Kidney epithelial cell (primary cell): ENCODE data around the gene DUS1L. TPM values are rescaled to one million over a fixed set of nuclear protein-coding genes. Genes with fewer than 3 reads are reported as not detected.

Experiments used
- DNase-seq: peaks from one replicate; pipeline ENCODE4 v3.0.0-alpha.2; 2010; ENCODE audit warnings: low read depth
- H3K27me3 ChIP-seq: 2 replicates; pipeline ENCODE4 v1.6.0; 2011; ENCODE audit warnings: low read length; ENCODE audit not compliant: control insufficient read depth, insufficient read depth
- H3K36me3 ChIP-seq: 2 replicates; pipeline ENCODE4 v1.5.1; 2011; ENCODE audit warnings: low read length; ENCODE audit not compliant: control insufficient read depth, insufficient read depth
- H3K4me3 ChIP-seq: 2 replicates; pipeline ENCODE4 v1.5.1; 2011; ENCODE audit warnings: low read depth, mild to moderate bottlenecking, control low read depth, low read length
- CTCF ChIP-seq: IDR thresholded peaks from 2 replicates; pipeline ENCODE4 v1.5.1; 2011; ENCODE audit warnings: mild to moderate bottlenecking, moderate library complexity, low read length, control low read depth, inconsistent platforms; ENCODE audit not compliant: insufficient read depth, poor library complexity, severe bottlenecking
- total RNA-seq: library from RNA; depleted of rRNA; stranded (reverse); fragments of >200 nt; gene quantifications from 2 replicates; pipeline ENCODE4 v1.2.3, GENCODE V29; 2015

Gene DUS1L
- 147 and 177 TPM in 2 replicates for total RNA-seq

DNA sequence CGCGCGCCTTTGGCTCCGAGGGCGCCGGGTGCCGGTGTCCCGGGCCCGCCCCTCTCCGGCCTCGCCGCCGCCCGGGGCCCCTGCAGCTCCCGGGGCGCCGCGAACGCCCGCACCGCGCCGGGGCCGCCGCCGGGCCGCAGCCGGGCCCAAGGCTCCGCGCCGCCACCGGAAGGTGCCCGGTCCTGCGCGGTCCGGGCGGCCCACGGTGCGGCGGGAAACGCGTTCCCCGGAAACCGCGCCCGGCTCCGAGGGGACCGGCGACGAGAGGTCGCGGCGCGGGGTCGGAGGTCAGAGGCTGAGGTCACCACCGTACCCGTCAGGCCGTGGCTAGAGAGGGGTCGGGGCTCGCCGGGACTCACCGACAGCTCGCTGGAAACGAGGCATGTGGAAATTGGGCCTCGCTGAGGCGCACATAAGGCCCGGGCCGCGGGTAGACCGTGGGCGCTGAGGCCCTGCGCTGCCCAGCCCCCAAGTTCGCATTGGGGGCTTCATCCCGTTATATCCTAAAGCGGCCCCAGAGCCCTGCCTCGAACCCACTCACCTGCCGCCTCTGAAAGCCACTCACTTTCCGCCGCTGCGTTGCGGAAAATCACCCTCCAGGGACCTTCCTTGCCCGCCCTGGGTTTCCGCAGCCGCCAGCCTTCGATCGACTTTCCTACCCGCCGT is at the start of gene DUS1L:
TSS of gene DUS1L (minus strand) at position 167 of the 666 bp plus-strand sequence. CDS start 745 bp downstream, outside the sequence.
- no peaks in the 10 kb centered on the region for H3K27me3 ChIP-seq
- H3K36me3 ChIP-seq: no peaks in the 10 kb centered on the region
- no peak for TF ChIP-seq CTCF
- H3K4me3 ChIP-seq: peak within 1 kb of the TSS; percentile 92
- no peak for DNase-seq

DNA sequence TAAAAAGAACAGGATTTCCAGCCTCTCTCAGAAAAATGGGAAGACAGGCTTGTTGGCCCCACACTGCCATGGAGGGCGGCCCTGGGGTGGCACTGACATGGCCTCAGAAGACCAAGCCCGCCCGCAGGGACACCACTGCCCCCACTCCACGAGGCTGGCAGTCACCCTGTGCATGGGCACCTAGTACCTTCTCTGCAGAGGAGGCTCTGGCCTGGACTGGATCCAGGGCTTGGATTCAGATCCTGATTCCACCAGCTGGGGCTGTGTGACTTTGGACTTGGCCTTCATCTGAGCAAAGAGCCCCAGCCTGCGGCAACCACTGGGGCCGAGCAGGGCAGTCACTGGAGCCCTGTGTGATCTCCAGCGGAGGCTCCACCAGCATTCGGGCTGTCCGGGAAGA is 49.3 kb upstream of the DUS1L start:
- H3K27me3 ChIP-seq: no peaks in the 10 kb centered on the region
- H3K4me3 ChIP-seq: no peak overlapping the region
- DNase-seq: no peak
- no peak for TF ChIP-seq CTCF
- H3K36me3 ChIP-seq: peaks cover 1% of the 10 kb centered on the region

GRCh38 chr17:82114447-82114846 is 48.8 kb upstream of the DUS1L start:
- no peak overlapping the region for H3K4me3 ChIP-seq
- DNase-seq: no peak
- no peak for TF ChIP-seq CTCF
- peaks cover 1% of the 10 kb centered on the region for H3K36me3 ChIP-seq
- H3K27me3 ChIP-seq: no peaks in the 10 kb centered on the region

DNA sequence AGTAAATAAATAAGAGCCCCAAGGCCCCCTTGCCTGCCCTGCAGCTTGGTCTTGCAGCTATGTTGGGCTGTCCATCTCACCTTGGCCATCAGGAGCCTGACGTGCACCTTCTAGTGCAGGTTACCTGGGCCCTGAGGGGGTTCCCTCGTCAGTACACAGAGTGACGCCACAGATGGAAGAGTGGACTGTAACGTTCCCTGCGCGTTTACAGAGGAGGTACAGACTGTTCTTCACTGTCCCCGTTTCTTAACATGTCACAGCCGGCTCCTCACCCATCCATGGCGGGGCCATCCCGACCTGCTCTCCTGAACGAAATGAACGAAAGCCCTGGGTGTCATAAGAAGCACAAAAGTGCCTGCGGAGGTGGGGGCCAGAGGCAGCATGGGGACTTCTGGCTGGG is 48.3 kb upstream of the DUS1L start:
- TF ChIP-seq CTCF: no peak
- H3K27me3 ChIP-seq: no peaks in the 10 kb centered on the region
- no peak overlapping the region for H3K4me3 ChIP-seq
- H3K36me3 ChIP-seq: peaks cover 1% of the 10 kb centered on the region
- no peak for DNase-seq

- H3K27me3 ChIP-seq: no peaks in the 10 kb centered on the region
- no peak for TF ChIP-seq CTCF
- H3K36me3 ChIP-seq: peaks cover 1% of the 10 kb centered on the region
- H3K4me3 ChIP-seq: no peak overlapping the region
- no peak for DNase-seq
Observed at GRCh38 chr17:82113422-82113821, 47.8 kb upstream of the DUS1L start.

GRCh38 chr17:82112914-82113311 is 47.3 kb upstream of the DUS1L start:
- no peaks in the 10 kb centered on the region for H3K27me3 ChIP-seq
- H3K36me3 ChIP-seq: no peaks in the 10 kb centered on the region
- no peak for DNase-seq
- TF ChIP-seq CTCF: no peak
- no peak overlapping the region for H3K4me3 ChIP-seq
